IMR-90 (cell line): ENCODE results near the gene ENOX1.

Source experiments
- CHD1 ChIP-seq: IDR thresholded peaks from 2 replicates; pipeline ENCODE4 v1.6.1; 2012; ENCODE audit warnings: low read depth, low read length, improper control_type of control experiment
- CTCF ChIP-seq: conservative IDR thresholded peaks from 2 replicates; pipeline ENCODE4 v1.5.1; 2012; ENCODE audit warnings: mild to moderate bottlenecking, low read depth, low read length, improper control_type of control experiment
- FOS ChIP-seq: fragments of 150-350 bp; IDR thresholded peaks from 2 replicates; pipeline ENCODE4 v1.6.1; 2016; ENCODE audit warnings: low read depth, low read length
- MAFK ChIP-seq: IDR thresholded peaks from 2 replicates; pipeline ENCODE4 v1.6.1; 2012; ENCODE audit warnings: low read depth, low read length, improper control_type of control experiment
- MXI1 ChIP-seq: IDR thresholded peaks from 2 replicates; pipeline ENCODE4 v1.6.1; 2012; ENCODE audit warnings: low read depth, mild to moderate bottlenecking, low read length, moderate library complexity, borderline replicate concordance
- POLR2A ChIP-seq: IDR thresholded peaks from 2 replicates; pipeline ENCODE4 v1.6.1; 2012; ENCODE audit warnings: mild to moderate bottlenecking, low read depth, low read length
- RCOR1 ChIP-seq: IDR thresholded peaks from 2 replicates; pipeline ENCODE4 v1.6.1; 2012; ENCODE audit warnings: mild to moderate bottlenecking, low read length, improper control_type of control experiment; ENCODE audit not compliant: insufficient replicate concordance
- SMC3 ChIP-seq: fragments of 150-350 bp; IDR thresholded peaks from 2 replicates; pipeline ENCODE4 v1.6.1; 2016; ENCODE audit warnings: low read depth, mild to moderate bottlenecking, antibody characterized with exemption, low read length, moderate library complexity
- USF2 ChIP-seq: fragments of 150-350 bp; IDR thresholded peaks from 2 replicates; pipeline ENCODE4 v1.6.1; 2017; ENCODE audit warnings: mild to moderate bottlenecking, antibody characterized with exemption, low read length, low read depth

- no peak for TF ChIP-seq CTCF
- no peak for TF ChIP-seq SMC3
- no peak for TF ChIP-seq POLR2A
- no peak for TF ChIP-seq MXI1
- no peak for TF ChIP-seq CHD1
- TF ChIP-seq RCOR1 = no peak
- no peak for TF ChIP-seq MAFK
- no peak for TF ChIP-seq FOS
- no peak for TF ChIP-seq USF2
Measured at GRCh38 chr13:43347877-43348276, 438.9 kb downstream of the ENOX1 start.
